Tibial nerve (tissue), 4 donors: ENCODE data around the gene ENOX1.

ENCODE experiments used
- CTCF ChIP-seq, 5 experiments: fragments of 200-600 bp in 3 of 5; fragments of 450-650 bp in 2 of 5; sonication (generic) in 3 of 5; IDR thresholded peaks; one replicate each; pipeline ENCODE4 v1.5.1; 2016 to 2019; ENCODE audit warnings: antibody characterized with exemption in 5 of 5, mild to moderate bottlenecking in 3 of 5, moderate library complexity in 2 of 5
- EP300 ChIP-seq, 2 donors: sonication (generic); formaldehyde crosslinking; IDR thresholded peaks; one replicate each; pipeline ENCODE4 v1.6.1; 2017; ENCODE audit warnings: antibody characterized with exemption in 2 of 2, mild to moderate bottlenecking in 1 of 2
- POLR2A ChIP-seq, 2 donors: fragments of 450-650 bp; IDR thresholded peaks; one replicate each; pipeline ENCODE4 v1.6.1; 2017; ENCODE audit warnings: antibody characterized with exemption in 2 of 2, mild to moderate bottlenecking in 2 of 2, moderate library complexity in 2 of 2

- TF ChIP-seq POLR2A (IDR thresholded peaks at IDR 0.05) (no peak), CTCF (IDR thresholded peaks at IDR 0.05) (no peak), EP300 (IDR thresholded peaks at IDR 0.05) (no peak)
These were observed 316.2 kb downstream of the ENOX1 start for GRCh38 chr13:43470610-43471009.
